Gastrocnemius medialis (tissue), 4 donors: Measurements from ENCODE around the gene HOATZ. TPM values are rescaled to one million over a fixed set of nuclear protein-coding genes. Genes with fewer than 3 reads are reported as not detected.

Experiments
- ATAC-seq, 2 donors: fragments of 150-250 bp; one replicate each; pipeline ENCODE4 v1.9.1; 2016
- DNase-seq, 2 donors: peaks; one replicate each; pipeline ENCODE4 v3.0.0-alpha.2; 2019
- H3K27ac ChIP-seq, 4 donors: fragments of 200-600 bp; sonication (generic); 1 replicate in 1 of 4; 2 replicates in 3 of 4; pipeline ENCODE4 v1.5.1; 2016 to 2018; ENCODE audit warnings: mild to moderate bottlenecking in 2 of 4, moderate library complexity in 1 of 4
- H3K27me3 ChIP-seq, 3 donors: fragments of 200-600 bp; sonication (generic) in 2 of 3; 1 replicate in 1 of 3; 2 replicates in 2 of 3; pipeline versions ENCODE4 v1.5.1 to v1.6.0; 2016 to 2019; ENCODE audit warnings: mild to moderate bottlenecking in 1 of 3, moderate library complexity in 1 of 3
- H3K36me3 ChIP-seq, 2 donors: fragments of 200-600 bp; sonication (generic) in 1 of 2; one replicate each; pipeline ENCODE4 v1.5.1; 2017 to 2018
- H3K4me1 ChIP-seq, 2 donors: fragments of 200-600 bp; sonication (generic) in 1 of 2; one replicate each; pipeline ENCODE4 v1.5.1; 2016 to 2017; ENCODE audit warnings: mild to moderate bottlenecking in 2 of 2
- H3K4me3 ChIP-seq, 4 donors: fragments of 200-600 bp; sonication (generic) in 3 of 4; 1 replicate in 1 of 4; 2 replicates in 3 of 4; pipeline ENCODE4 v1.5.1; 2016 to 2019; ENCODE audit warnings: mild to moderate bottlenecking in 2 of 4
- H3K9me3 ChIP-seq, 3 donors: fragments of 200-600 bp; sonication (generic) in 2 of 3; 1 replicate in 1 of 3; 2 replicates in 2 of 3; pipeline ENCODE4 v1.5.1; 2016 to 2019
- CTCF ChIP-seq, 5 experiments: fragments of 450-650 bp in 3 of 5; fragments of 200-600 bp in 2 of 5; sonication (generic) in 2 of 5; IDR thresholded peaks in 4 of 5; conservative IDR thresholded peaks in 1 of 5; 1 replicate in 4 of 5; 2 replicates in 1 of 5; pipeline ENCODE4 v1.5.1; 2016 to 2019; ENCODE audit warnings: antibody characterized with exemption in 5 of 5, mild to moderate bottlenecking in 3 of 5, moderate library complexity in 3 of 5
- POLR2A ChIP-seq, 2 donors: fragments of 450-650 bp; IDR thresholded peaks; one replicate each; pipeline ENCODE4 v1.6.1; 2017; ENCODE audit warnings: antibody characterized with exemption in 2 of 2, mild to moderate bottlenecking in 2 of 2, moderate library complexity in 2 of 2
- in situ Hi-C, 4 donors: fragments of 200-750 bp; cut with MboI; loops; one replicate each; pipeline versions ENCODE4 v1.15.0 to v1.8.0; 2017; ENCODE audit warnings: low sequenced_read_pairs in 4 of 4
- intact Hi-C: fragments of 100-400 bp; cut with DNase I; formaldehyde crosslinking; loops from one replicate; pipeline ENCODE4 v1.15.1; 2023; ENCODE audit warnings: low total_unique reads
- total RNA-seq, 4 donors: library from RNA; depleted of rRNA; stranded (reverse); fragments of >200 nt; gene quantifications; one replicate each; pipeline versions ENCODE4 v1.1.0 to v1.2.3, GENCODE V29; 2016

The HOATZ gene
- total RNA-seq, 4 donors from 2014 or later = not detected

- Histone ChIP-seq H3K27me3 (no peaks in the 10 kb centered on the region), H3K36me3 (no peaks in the 10 kb centered on the region), H3K4me3 (no peak overlapping the region), H3K27ac (no peak overlapping the region), H3K9me3 (peaks cover 0 to 6% (median 4%) of the 10 kb centered on the region in 3 donors), H3K4me1 (no peaks in the 10 kb centered on the region)
- intact Hi-C loops = no loop called here
- DNase-seq (no peak), ATAC-seq (no peak)
- in situ Hi-C loops = no loop called here
- TF ChIP-seq POLR2A (IDR thresholded peaks at IDR 0.05) (no peak), CTCF (IDR thresholded peaks at IDR 0.05 in 4 of 5, conservative IDR thresholded peaks at IDR 0.05 in 1 of 5) (peak in 1 of 5 experiments; percentile 22)
These were observed 34.9 kb upstream of the HOATZ start for GRCh38 chr11:111479666-111480065.

- no peak for TF ChIP-seq CTCF (IDR thresholded peaks at IDR 0.05 in 4 of 5, conservative IDR thresholded peaks at IDR 0.05 in 1 of 5)
- TF ChIP-seq POLR2A (IDR thresholded peaks at IDR 0.05) = no peak
- Histone ChIP-seq H3K4me1 (no peaks in the 10 kb centered on the region), H3K27ac (no peak overlapping the region), H3K27me3 (peaks cover 0 to 9% (median 0%) of the 10 kb centered on the region in 3 donors), H3K4me3 (no peak overlapping the region), H3K9me3 (peaks cover 3 to 9% (median 6%) of the 10 kb centered on the region in 3 donors), H3K36me3 (no peaks in the 10 kb centered on the region)
- DNase-seq (no peak), ATAC-seq (no peak)
- intact Hi-C loops (no loop called here), in situ Hi-C loops (no loop called here)
These were observed 31.1 kb upstream of the HOATZ start for GRCh38 chr11:111483431-111483830.

- Histone ChIP-seq H3K4me1 (no peaks in the 10 kb centered on the region), H3K9me3 (peaks cover 0 to 5% (median 3%) of the 10 kb centered on the region in 3 donors), H3K4me3 (no peak overlapping the region), H3K27me3 (peaks cover 0 to 9% (median 0%) of the 10 kb centered on the region in 3 donors), H3K36me3 (no peaks in the 10 kb centered on the region), H3K27ac (no peak overlapping the region)
- TF ChIP-seq POLR2A (IDR thresholded peaks at IDR 0.05) = no peak
- no peak for TF ChIP-seq CTCF (IDR thresholded peaks at IDR 0.05 in 4 of 5, conservative IDR thresholded peaks at IDR 0.05 in 1 of 5)
- DNase-seq (no peak), ATAC-seq (no peak)
- in situ Hi-C loops = no loop called here
- intact Hi-C loops = no loop called here
These were observed 24.1 kb upstream of the HOATZ start for GRCh38 chr11:111490496-111490895.

GRCh38 chr11:111494040-111494439 is 20.5 kb upstream of the HOATZ start:
- in situ Hi-C loops = no loop called here
- H3K4me1 ChIP-seq = no peaks in the 10 kb centered on the region
- no peak for DNase-seq
- H3K9me3 ChIP-seq = no peaks in the 10 kb centered on the region
- TF ChIP-seq POLR2A (IDR thresholded peaks at IDR 0.05) (no peak), CTCF (IDR thresholded peaks at IDR 0.05 in 4 of 5, conservative IDR thresholded peaks at IDR 0.05 in 1 of 5) (no peak)
- no peaks in the 10 kb centered on the region for H3K36me3 ChIP-seq
- no peak for ATAC-seq
- H3K4me3 ChIP-seq = no peak overlapping the region
- intact Hi-C loops = no loop called here
- no peak overlapping the region for H3K27ac ChIP-seq
- no peaks in the 10 kb centered on the region for H3K27me3 ChIP-seq

GRCh38 chr11:111499483-111499882 is 15.1 kb upstream of the HOATZ start:
- no peak for DNase-seq
- H3K27me3 ChIP-seq = no peaks in the 10 kb centered on the region
- no peaks in the 10 kb centered on the region for H3K36me3 ChIP-seq
- no peaks in the 10 kb centered on the region for H3K9me3 ChIP-seq
- intact Hi-C loops (no loop called here), in situ Hi-C loops (no loop called here)
- H3K4me1 ChIP-seq = no peaks in the 10 kb centered on the region
- TF ChIP-seq POLR2A (IDR thresholded peaks at IDR 0.05) = no peak
- no peak for TF ChIP-seq CTCF (IDR thresholded peaks at IDR 0.05 in 4 of 5, conservative IDR thresholded peaks at IDR 0.05 in 1 of 5)
- H3K27ac ChIP-seq = no peak overlapping the region
- ATAC-seq = no peak
- H3K4me3 ChIP-seq = no peak overlapping the region
